ENCODE measurements around the gene A2M.

Gene A2M

DNA sequence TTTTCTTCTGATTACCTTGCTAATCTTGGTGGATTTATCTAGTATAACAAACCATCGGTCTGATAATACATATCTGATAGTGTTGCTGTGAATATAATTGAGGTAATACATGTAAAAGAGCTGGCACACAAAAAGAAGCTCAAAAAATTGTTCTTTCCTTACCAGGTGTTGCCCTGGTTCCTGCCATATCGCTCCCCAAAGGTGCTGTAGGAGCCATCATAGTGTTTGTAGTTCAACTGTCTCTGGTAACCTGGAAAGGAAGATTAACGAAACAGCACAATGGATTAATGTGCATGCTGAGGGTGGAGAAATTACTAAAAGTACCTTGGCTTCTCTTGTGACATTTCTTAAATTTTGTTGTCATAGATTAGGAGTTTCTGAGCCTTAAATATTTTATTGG lies 36.6 kb downstream of the A2M start:
- H3K4me3 ChIP-seq (ENCODE audit: low read length) = no peak overlapping the region
- no peak for TF ChIP-seq ZNF274 (IDR thresholded peaks at IDR 0.05; ENCODE audit: low read depth, low read length)

DNA sequence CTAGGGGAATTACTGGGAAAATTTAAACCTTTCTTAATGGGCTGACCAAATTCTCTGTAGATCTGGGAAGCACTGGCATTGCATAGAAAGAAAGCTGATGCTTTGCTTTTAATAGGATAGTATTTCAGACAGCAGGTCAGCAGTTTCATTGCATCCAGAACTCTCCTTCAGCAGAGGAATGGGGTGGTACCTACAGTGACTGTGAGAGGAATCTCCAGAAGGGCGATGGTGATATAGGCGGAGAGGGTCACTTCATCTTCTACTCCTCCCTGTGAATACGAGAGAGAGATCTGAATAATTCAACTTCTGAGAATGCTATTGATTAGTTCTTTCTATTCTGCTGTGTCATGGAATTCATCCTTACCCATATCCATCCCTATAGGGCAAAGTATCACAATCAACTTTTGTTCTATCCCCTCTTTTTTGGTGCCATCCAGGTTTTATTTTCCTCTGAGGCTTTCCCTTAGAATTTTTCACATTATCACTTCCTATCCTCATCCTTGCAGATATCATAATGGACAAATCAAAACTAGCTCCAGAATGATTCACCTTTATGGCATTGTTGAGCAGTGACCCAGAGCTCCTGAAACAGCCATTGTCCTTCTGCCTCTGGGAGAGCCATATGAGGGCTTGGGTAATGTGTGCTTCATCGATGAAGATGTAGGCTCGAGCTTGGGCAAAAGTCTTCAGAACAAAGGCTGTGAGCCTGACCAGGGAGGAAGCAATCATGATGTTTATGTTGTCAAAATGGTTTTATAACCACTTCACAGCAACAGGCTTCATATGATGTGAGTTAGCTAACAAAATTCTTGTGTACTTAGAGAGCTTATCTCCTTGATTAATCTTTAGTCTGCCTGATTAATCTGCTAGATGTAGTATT lies 38.3 kb downstream of the A2M start:
- no peak for TF ChIP-seq ZNF274 (IDR thresholded peaks at IDR 0.05; ENCODE audit: low read depth, low read length)
- H3K4me3 ChIP-seq (ENCODE audit: low read length) = no peak overlapping the region

DNA sequence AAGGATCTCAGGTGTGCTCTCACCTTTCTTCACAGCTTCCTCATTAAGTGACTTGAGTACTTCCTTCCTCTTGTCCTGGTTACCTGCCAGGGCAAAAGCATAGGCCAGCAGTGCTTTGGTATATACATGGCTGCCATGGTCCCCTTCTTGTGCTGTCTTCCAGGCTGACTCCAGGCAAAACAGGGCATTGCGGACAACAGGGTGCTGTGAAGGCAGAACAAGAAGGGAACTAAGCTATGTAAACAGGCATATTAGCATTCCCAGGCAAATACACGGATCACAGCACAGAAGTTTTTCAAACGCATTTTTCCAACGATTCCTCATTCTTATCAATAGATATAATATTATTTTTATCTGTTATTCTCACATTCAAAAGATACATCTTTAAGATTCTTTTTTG lies 39.0 kb downstream of the A2M start:
- no peak for TF ChIP-seq ZNF274 (IDR thresholded peaks at IDR 0.05; ENCODE audit: low read depth, low read length)
- H3K4me3 ChIP-seq (ENCODE audit: low read length) = no peak overlapping the region

DNA sequence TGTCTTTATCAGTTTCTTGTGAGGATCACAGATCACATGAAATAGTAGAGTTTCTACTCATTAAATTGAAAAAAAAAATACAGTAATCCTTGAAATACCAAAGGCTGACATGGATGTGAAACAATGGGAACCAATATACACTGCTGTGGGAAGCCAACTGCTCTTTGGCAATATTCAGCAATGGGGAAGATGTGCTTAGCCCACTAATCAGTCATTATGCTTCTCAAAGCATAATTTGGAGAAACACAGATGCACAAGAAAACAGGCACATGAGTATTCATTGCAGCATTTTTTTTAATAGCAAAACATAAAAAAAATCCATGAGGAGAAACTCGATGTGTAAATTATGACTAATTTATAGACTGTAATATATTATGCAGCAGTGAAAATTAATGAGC lies 40.6 kb downstream of the A2M start:
- TF ChIP-seq ZNF274 (IDR thresholded peaks at IDR 0.05; ENCODE audit: low read depth, low read length) = no peak
- H3K4me3 ChIP-seq (ENCODE audit: low read length) = no peak overlapping the region

DNA sequence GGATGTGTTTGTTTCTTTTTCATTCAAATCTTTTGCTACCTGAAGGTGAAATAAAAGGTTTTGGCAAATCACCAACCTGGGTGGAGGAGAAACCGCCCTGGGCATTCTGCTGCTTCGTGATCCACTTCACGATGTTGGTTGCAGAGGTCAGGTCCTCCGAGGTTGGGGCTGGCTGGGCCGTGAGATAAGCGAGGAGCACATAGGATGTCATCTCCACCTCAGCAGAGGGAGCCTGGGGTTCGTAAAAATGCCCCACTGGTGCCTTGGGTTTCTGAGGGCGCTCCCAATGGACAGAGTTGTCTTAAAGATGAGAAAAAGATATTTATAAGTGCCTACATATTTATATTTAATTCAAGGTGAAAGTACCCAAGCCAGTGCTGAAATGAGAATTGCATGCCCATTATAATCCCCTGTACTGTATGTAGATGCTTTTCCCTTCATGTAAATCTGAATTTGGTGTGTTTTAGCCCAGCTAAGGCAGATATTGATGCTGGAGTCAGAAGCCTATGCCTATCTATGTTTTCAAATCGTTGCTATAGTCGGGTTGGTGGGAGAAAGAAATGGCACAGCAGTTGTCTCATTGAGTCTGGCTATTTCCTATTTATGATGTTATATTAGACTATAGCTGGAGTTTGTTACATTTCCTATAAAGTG lies 41.1 kb downstream of the A2M start:
- no peak for TF ChIP-seq ZNF274 (IDR thresholded peaks at IDR 0.05; ENCODE audit: low read depth, low read length)
- H3K4me3 ChIP-seq (ENCODE audit: low read length) = no peak overlapping the region

DNA sequence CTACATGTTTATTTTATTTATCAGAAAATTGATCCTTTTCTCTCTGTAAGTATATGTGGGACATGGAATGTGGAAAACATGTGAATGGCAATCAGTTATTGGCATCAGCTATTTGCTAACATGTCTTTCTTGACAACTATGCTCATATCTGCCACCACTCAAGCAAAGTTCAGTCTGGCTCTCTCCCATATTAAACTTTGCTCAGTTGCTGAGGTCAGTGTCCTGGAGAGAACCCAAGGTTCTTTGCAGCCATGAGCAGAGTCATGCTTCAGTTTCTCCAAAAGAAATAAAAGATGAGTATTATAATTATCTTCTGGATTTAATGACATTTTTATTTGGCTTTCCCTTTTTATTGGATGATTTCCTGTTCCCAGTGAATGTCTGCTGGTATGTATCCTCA lies 42.6 kb downstream of the A2M start:
- no peak for TF ChIP-seq ZNF274 (IDR thresholded peaks at IDR 0.05; ENCODE audit: low read depth, low read length)
- no peak overlapping the region for H3K4me3 ChIP-seq (ENCODE audit: low read length)

DNA sequence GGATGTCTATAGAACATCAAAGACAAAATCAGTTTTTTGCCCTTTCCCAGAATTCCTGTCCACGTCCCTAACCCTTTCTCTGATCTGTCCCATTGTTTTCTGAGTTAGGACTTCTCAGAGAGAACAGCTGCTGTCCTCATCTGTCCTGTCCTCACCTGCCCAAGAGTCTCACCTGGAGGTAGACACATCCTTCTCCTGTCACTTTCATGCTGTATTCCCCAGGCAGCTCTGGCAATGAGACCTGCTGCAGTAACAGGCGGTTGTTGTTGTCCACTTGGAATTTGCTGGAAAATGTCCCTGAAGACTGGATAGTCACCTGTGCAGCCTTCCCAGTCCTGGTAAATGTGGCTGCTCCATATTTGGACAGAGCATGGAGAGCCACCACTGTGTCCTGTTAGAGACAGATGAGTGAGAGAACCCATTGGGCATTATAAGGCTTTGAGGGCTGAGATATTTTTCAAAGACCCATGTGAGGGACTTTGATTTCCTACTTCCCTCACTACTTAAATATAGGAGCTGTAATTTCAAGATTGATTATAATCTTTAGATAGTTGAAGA lies 43.2 kb downstream of the A2M start:
- TF ChIP-seq ZNF274 (IDR thresholded peaks at IDR 0.05; ENCODE audit: low read depth, low read length) = no peak
- no peak overlapping the region for H3K4me3 ChIP-seq (ENCODE audit: low read length)

DNA sequence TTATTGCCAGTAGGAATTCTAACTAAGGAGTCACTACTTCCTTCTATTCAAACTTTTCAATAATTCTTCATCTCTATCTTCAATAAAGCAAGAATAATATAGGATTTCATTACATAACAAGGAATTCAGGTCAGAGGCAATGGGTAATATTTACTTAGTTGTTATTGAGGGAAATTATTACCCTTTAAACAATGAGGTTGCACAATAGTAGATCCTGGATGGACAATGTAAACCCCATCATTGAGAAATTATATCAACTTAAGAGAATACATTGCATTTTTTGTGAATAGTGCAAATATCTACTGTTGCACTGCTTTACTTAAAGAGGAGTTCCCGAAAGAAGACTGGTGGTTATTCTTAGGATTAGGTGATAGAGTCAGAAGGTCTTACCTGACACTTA lies 43.8 kb downstream of the A2M start:
- no peak for TF ChIP-seq ZNF274 (IDR thresholded peaks at IDR 0.05; ENCODE audit: low read depth, low read length)

DNA sequence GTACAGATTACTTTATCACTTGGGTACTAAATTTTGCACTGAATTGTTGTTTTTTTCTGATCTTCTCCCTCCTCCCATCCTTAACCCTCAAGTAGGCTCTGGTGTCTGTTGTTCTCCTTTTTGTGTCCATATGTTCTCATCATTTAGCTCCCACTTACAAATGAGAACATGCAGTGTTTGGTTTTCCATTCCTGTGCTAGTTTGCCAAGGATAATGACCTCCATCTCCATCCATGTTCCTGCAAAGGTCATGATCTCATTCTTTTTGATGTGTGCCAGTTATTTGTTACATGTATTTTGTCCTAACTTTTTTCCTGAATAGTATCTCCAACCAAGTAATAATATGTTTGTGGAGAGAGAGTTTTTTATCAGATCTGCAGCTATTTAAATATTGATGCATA lies 44.2 kb downstream of the A2M start:
- no peak overlapping the region for H3K4me3 ChIP-seq (ENCODE audit: low read length)
- TF ChIP-seq ZNF274 (IDR thresholded peaks at IDR 0.05; ENCODE audit: low read depth, low read length) = no peak

More for the DNA sequence above, 43.8 kb downstream of the A2M start:
- H3K4me3 ChIP-seq (ENCODE audit: low read length) = no peak overlapping the region

DNA sequence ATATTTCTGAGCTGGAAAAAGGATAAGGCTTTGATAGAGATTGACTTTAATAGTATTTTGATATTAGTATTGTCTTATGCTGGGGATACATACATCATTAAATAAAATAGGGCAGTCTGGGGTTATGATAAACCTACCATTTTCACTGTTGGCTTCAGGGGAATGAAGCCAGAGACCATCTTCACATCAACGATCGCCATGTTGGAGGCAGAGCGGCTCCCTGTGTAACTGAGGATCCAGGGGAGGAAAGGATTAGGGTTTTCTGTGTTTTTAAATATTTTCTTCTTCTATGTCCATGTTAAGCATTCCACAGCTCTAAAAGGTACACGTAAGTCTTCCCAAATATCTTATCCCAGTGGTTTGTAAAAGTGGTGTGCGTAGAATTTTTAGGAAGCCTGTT lies 45.4 kb downstream of the A2M start:
- TF ChIP-seq ZNF274 (IDR thresholded peaks at IDR 0.05; ENCODE audit: low read depth, low read length) = no peak
- H3K4me3 ChIP-seq (ENCODE audit: low read length) = no peak overlapping the region

DNA sequence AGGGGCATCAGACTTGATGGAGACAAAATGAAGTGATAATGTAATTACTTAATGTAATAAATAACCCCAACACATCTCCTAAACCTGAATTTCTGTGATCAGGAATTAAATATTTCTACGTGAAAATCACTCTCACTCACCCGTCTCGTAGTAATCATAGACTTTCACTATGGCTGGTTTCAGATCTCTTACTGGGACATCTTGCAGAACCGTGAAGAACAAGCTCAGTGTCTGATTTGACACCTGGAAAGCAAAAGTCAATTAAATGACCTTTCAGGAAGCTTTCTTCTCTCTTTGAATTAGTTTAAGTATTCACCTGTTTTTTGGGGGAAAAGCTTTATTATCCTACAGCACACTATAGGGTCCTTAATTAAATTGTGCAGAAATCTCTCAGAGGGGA lies 47.1 kb downstream of the A2M start:
- no peak overlapping the region for H3K4me3 ChIP-seq (ENCODE audit: low read length)
- TF ChIP-seq ZNF274 (IDR thresholded peaks at IDR 0.05; ENCODE audit: low read depth, low read length) = no peak

DNA sequence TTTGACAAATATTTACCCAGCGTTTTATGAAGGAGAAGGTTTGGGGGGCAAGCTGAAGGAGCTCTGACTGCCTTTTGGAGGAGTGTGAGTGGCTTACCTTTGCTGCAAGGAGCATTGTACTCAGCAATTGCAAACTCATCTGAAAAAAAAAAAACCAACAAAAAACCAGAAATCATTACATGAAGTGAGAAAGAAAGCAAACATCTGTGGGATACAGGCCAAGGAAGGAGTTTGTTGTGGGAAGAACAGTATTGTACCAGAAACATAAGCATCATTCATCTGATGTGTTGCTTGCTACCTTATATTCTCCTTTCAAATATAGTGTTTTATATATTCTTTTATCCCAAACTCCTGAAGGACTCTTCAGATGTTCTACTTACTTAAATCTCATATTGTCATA lies 47.6 kb downstream of the A2M start:
- no peak for TF ChIP-seq ZNF274 (IDR thresholded peaks at IDR 0.05; ENCODE audit: low read depth, low read length)
- no peak overlapping the region for H3K4me3 ChIP-seq (ENCODE audit: low read length)

DNA sequence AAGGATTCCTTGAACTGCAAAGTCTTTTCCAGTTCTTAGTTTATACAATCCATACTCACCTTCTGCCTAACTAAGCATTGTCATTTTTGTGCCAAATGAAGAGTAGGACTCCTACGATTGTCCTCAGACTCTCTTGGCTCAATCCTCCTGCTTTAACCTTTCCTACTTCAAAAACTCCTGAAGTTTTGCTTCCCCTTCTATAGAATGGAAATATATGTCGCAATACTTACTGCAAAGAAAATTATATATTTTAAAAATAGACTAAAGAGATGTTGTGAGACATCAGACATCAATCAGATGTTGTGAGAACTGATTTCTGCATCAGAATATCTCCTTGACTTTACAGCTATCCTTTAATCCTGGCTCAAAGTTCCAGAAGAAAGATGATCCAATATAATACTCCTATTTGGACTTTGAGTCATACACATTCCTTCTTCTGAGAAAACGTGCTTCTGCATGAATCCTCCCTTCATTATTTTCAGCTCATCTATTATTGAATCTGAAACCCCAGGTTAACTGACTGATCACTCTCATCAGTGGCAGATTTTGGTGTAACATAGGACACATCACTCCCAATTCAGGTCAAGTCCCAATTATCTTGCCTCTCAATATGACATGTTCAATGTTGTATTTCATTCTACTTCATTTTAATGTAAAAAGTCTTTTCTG lies 48.8 kb downstream of the A2M start:
- TF ChIP-seq ZNF274 (IDR thresholded peaks at IDR 0.05; ENCODE audit: low read depth, low read length) = no peak
- H3K4me3 ChIP-seq (ENCODE audit: low read length) = no peak overlapping the region

DNA sequence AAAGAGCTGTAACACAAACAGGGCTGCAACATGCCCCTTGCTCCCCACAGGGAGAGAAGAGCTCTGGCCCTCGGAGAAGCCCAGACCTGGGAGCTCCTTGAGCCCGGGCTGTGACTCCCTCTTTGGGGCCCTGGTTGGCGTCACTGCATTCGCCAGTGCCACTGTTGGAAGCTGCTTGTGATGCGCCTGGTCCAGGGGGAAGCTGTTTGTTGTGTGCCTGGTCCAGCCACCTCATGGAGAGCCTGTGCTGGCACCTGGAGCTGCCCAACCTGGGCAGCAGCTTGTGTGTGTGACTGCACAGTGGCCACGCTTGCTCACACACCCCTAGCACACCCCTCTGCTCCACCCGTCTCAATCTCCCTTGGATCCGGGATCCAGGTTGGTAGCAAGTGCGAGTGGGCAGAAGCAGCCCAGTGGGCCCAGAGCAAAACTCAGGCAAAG lies 49.5 kb downstream of the A2M start:
- H3K4me3 ChIP-seq (ENCODE audit: low read length) = no peak overlapping the region
- no peak for TF ChIP-seq ZNF274 (IDR thresholded peaks at IDR 0.05; ENCODE audit: low read depth, low read length)

DNA sequence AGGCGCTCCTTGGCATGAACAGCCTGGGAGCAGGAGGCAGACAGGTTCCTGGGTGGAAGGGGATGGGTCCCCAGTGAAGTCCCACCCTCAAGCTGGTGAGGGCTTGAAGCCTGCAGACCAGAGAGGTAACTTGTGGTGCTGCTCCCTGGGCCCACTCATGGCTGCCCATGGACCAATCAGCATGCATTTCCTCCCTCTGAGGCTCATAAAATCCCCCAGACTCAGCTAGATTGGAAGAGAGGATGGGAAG lies 50.2 kb downstream of the A2M start:
- no peak for TF ChIP-seq ZNF274 (IDR thresholded peaks at IDR 0.05; ENCODE audit: low read depth, low read length)
- H3K4me3 ChIP-seq (ENCODE audit: low read length) = no peak overlapping the region
